H9 (cell line): Measurements from ENCODE around the gene CSTPP1. TPM values are rescaled to one million over a fixed set of nuclear protein-coding genes. Genes with fewer than 3 reads are reported as not detected.

Experiments used
- DNase-seq: peaks from one replicate; pipeline ENCODE4 v3.0.0-alpha.2; 2017
- H2AFZ ChIP-seq: one replicate; pipeline ENCODE4 v1.6.1; 2013; ENCODE audit warnings: mild to moderate bottlenecking, low read length, control low read depth, moderate library complexity
- H2AK5ac ChIP-seq: 2 replicates; pipeline ENCODE4 v1.6.1; 2013; ENCODE audit warnings: low read length, control low read depth, mixed read lengths; ENCODE audit not compliant: insufficient read length
- H2BK120ac ChIP-seq: one replicate; pipeline ENCODE4 v1.6.1; 2013; ENCODE audit warnings: low read depth, mild to moderate bottlenecking, low read length, control low read depth, inconsistent platforms; ENCODE audit not compliant: poor library complexity, severe bottlenecking
- H2BK12ac ChIP-seq: 2 replicates; pipeline ENCODE4 v1.6.1; 2013; ENCODE audit warnings: low read length, control low read depth, mixed read lengths, low read depth; ENCODE audit not compliant: insufficient read length
- H2BK15ac ChIP-seq: 2 replicates; pipeline ENCODE4 v1.6.1; 2013; ENCODE audit warnings: low read depth, low read length, control low read depth
- H2BK20ac ChIP-seq: one replicate; pipeline ENCODE4 v1.6.1; 2013; ENCODE audit warnings: low read depth, mild to moderate bottlenecking, low read length, control low read depth, inconsistent platforms; ENCODE audit not compliant: poor library complexity, severe bottlenecking
- H2BK5ac ChIP-seq: 2 replicates; pipeline ENCODE4 v1.6.1; 2013; ENCODE audit warnings: low read length, control low read depth, mixed read lengths; ENCODE audit not compliant: insufficient read length
- H3K14ac ChIP-seq: 2 replicates; pipeline ENCODE4 v1.6.1; 2013; ENCODE audit warnings: low read length, control low read depth; ENCODE audit not compliant: insufficient read depth
- H3K18ac ChIP-seq: 2 replicates; pipeline ENCODE4 v1.6.1; 2013; ENCODE audit warnings: low read depth, mild to moderate bottlenecking, mixed read lengths, low read length, control low read depth; ENCODE audit not compliant: insufficient read length
- H3K23ac ChIP-seq: 2 replicates; pipeline ENCODE4 v1.6.1; 2013; ENCODE audit warnings: low read length, control low read depth, mixed read lengths, low read depth; ENCODE audit not compliant: insufficient read length
- H3K23me2 ChIP-seq: 2 replicates; pipeline ENCODE4 v1.6.1; 2013; ENCODE audit warnings: low read depth, mild to moderate bottlenecking, mixed read lengths, low read length, control low read depth; ENCODE audit not compliant: insufficient read length, poor library complexity, severe bottlenecking
- H3K27ac ChIP-seq: 2 replicates; pipeline ENCODE4 v1.5.1; 2013; ENCODE audit warnings: low read length, control low read depth, mixed read lengths, low read depth; ENCODE audit not compliant: insufficient read length
- H3K27me3 ChIP-seq: 2 replicates; pipeline ENCODE4 v1.6.1; 2013; ENCODE audit warnings: low read length, control low read depth, inconsistent platforms; ENCODE audit not compliant: insufficient read depth
- H3K4ac ChIP-seq: 2 replicates; pipeline ENCODE4 v1.6.1; 2013; ENCODE audit warnings: low read depth, mild to moderate bottlenecking, control low read depth, inconsistent platforms, low read length, moderate library complexity
- H3K4me1 ChIP-seq: 2 replicates; pipeline ENCODE4 v1.6.1; 2013; ENCODE audit warnings: low read length, control low read depth, inconsistent platforms; ENCODE audit not compliant: insufficient read depth
- H3K4me2 ChIP-seq: 2 replicates; pipeline ENCODE4 v1.6.1; 2013; ENCODE audit warnings: low read length, control low read depth, mixed read lengths; ENCODE audit not compliant: insufficient read length, insufficient read depth
- H3K56ac ChIP-seq: 2 replicates; pipeline ENCODE4 v1.6.1; 2013; ENCODE audit warnings: low read depth, mild to moderate bottlenecking, mixed read lengths, low read length, control low read depth; ENCODE audit not compliant: insufficient read length
- H3K79me1 ChIP-seq: 2 replicates; pipeline ENCODE4 v1.6.1; 2013; ENCODE audit warnings: low read depth, mild to moderate bottlenecking, moderate library complexity, low read length, control low read depth, inconsistent platforms; ENCODE audit not compliant: insufficient read depth, poor library complexity, severe bottlenecking
- H3K79me2 ChIP-seq: 2 replicates; pipeline ENCODE4 v1.6.1; 2013; ENCODE audit warnings: low read length, control low read depth, inconsistent platforms; ENCODE audit not compliant: insufficient read depth
- H3K9ac ChIP-seq: 2 replicates; pipeline ENCODE4 v1.6.1; 2013; ENCODE audit warnings: low read length, control low read depth, mixed read lengths; ENCODE audit not compliant: insufficient read length; ENCODE audit errors: extremely low read depth
- H3K9me3 ChIP-seq: one replicate; pipeline ENCODE4 v1.6.1; 2013; ENCODE audit warnings: low read depth, low read length, inconsistent platforms; ENCODE audit not compliant: control insufficient read depth
- H3T11ph ChIP-seq: one replicate; pipeline ENCODE4 v1.6.1; 2013; ENCODE audit warnings: mild to moderate bottlenecking, low read length, control low read depth, inconsistent platforms
- H4K20me1 ChIP-seq: one replicate; pipeline ENCODE4 v1.6.1; 2013; ENCODE audit not compliant: control insufficient read depth, insufficient read length, insufficient read depth
- H4K5ac ChIP-seq: 2 replicates; pipeline ENCODE4 v1.6.1; 2013; ENCODE audit warnings: low read depth, mild to moderate bottlenecking, mixed read lengths, low read length, control low read depth; ENCODE audit not compliant: insufficient read length
- H4K8ac ChIP-seq: replicated peaks from 2 replicates; pipeline ENCODE4 v1.6.1; 2013; ENCODE audit warnings: low read length, control low read depth, mixed read lengths, low read depth; ENCODE audit not compliant: insufficient read length
- H4K91ac ChIP-seq: 2 replicates; pipeline ENCODE4 v1.6.1; 2013; ENCODE audit warnings: low read depth, mild to moderate bottlenecking, moderate library complexity, mixed read lengths, low read length, control low read depth; ENCODE audit not compliant: insufficient read length
- H3K27ac Mint-ChIP-seq, 3 experiments: 2 replicates in 2 of 3; 3 replicates in 1 of 3; pipeline ENCODE4 v1.8.0; 2020 to 2021; ENCODE audit warnings: mixed read lengths in 3 of 3, mild to moderate bottlenecking in 1 of 3, moderate library complexity in 1 of 3
- H3K27me3 Mint-ChIP-seq: 2 replicates; pipeline ENCODE4 v1.8.0; 2021; ENCODE audit warnings: low read depth, mild to moderate bottlenecking, moderate library complexity, mixed read lengths
- H3K36me3 Mint-ChIP-seq, 3 experiments: 2 replicates in 2 of 3; 3 replicates in 1 of 3; pipeline ENCODE4 v1.8.0; 2020 to 2021; ENCODE audit warnings: low read depth in 3 of 3, mixed read lengths in 3 of 3; ENCODE audit not compliant: insufficient read depth in 1 of 3
- H3K4me1 Mint-ChIP-seq, 2 experiments: 2 replicates each; pipeline ENCODE4 v1.8.0; 2020; ENCODE audit warnings: mixed read lengths in 2 of 2
- H3K4me3 Mint-ChIP-seq, 2 experiments: 2 replicates in 1 of 2; 3 replicates in 1 of 2; pipeline ENCODE4 v1.8.0; 2020 to 2021; ENCODE audit warnings: mild to moderate bottlenecking in 2 of 2, mixed read lengths in 2 of 2, moderate library complexity in 1 of 2
- H3K9me3 Mint-ChIP-seq, 2 experiments: 2 replicates in 1 of 2; 3 replicates in 1 of 2; pipeline ENCODE4 v1.8.0; 2020; ENCODE audit warnings: mild to moderate bottlenecking in 2 of 2, mixed read lengths in 2 of 2, moderate library complexity in 1 of 2
- WGBS: extraction: QIAGEN DNeasy Blood & Tissue Kit; methylation state at CpG from one replicate; pipeline ENCODE4 v1.1.7; 2013; ENCODE audit warnings: missing lambda C conversion rate, low lambda C conversion rate, mixed read lengths; ENCODE audit not compliant: insufficient read length; ENCODE audit errors: extremely low coverage; 5-methylcytosine and 5-hydroxymethylcytosine counted together
- total RNA-seq: library from RNA; stranded (reverse); gene quantifications from 2 replicates; pipeline ENCODE4 v1.2.1, GENCODE V29; 2021
- TF ChIP-seq, protein P1 (sequence below): fragments of 200-600 bp; sonication (generic); conservative IDR thresholded peaks from 3 replicates; pipeline ENCODE4 v1.8.0; 2021; ENCODE audit warnings: antibody characterized with exemption, mild to moderate bottlenecking

Gene CSTPP1
- total RNA-seq, 1 experiment from 2014 or later = 21.2 TPM

DNA sequence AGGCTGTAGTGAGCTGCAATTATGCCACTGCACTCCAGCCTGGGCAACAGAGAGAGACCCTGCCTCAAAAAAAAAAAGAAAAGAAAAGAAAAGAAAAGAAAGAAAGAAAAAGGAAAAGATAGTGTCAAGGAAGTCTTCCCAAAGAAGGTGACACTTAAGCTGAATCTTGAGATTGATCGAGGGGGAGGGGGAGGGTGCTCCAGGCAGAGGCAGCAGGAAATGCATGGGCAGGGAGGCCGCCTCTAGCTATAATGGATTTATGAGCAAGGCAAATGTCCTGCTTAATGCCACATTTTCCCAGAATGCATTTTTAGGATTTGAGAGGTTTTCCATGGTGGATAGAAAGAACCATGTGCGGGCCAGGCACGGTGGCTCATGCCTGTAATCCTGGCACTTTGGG lies 264.5 kb downstream of the CSTPP1 start:
- H3K9ac ChIP-seq = no peak overlapping the region
- no peak overlapping the region for H3K4me3 Mint-ChIP-seq
- DNase-seq = no peak
- H2BK12ac ChIP-seq = no peak overlapping the region
- no peak overlapping the region for H3K56ac ChIP-seq
- no peak overlapping the region for H3K18ac ChIP-seq
- no peak overlapping the region for H2BK20ac ChIP-seq
- no peak overlapping the region for H2BK15ac ChIP-seq
- H3K9me3 ChIP-seq = no peaks in the 10 kb centered on the region
- no peak overlapping the region for H4K91ac ChIP-seq
- no peak overlapping the region for H3K23ac ChIP-seq
- H3K4me1 ChIP-seq = no peaks in the 10 kb centered on the region; the same call in 1 of the 2 replicates
- H4K20me1 ChIP-seq = no peaks in the 10 kb centered on the region
- H3K79me2 ChIP-seq = no peaks in the 10 kb centered on the region
- no peak overlapping the region for H3K14ac ChIP-seq
- H3K4me1 Mint-ChIP-seq = peaks cover 8 to 9% of the 10 kb centered on the region in 2 experiments
- no peak overlapping the region for H3K27ac ChIP-seq
- WGBS = no CpG with 5 or more reads among the region's 4 CpGs
- H2AK5ac ChIP-seq = no peak overlapping the region
- no peak overlapping the region for H2AFZ ChIP-seq
- H2BK5ac ChIP-seq = no peak overlapping the region
- no peak overlapping the region for H3K4ac ChIP-seq
- H3K23me2 ChIP-seq = no peaks in the 10 kb centered on the region
- no peak overlapping the region for H4K8ac ChIP-seq
- H3K27me3 ChIP-seq = no peaks in the 10 kb centered on the region
- no peak overlapping the region for H2BK120ac ChIP-seq
- no peak overlapping the region for H4K5ac ChIP-seq
- TF ChIP-seq, protein P1, sequence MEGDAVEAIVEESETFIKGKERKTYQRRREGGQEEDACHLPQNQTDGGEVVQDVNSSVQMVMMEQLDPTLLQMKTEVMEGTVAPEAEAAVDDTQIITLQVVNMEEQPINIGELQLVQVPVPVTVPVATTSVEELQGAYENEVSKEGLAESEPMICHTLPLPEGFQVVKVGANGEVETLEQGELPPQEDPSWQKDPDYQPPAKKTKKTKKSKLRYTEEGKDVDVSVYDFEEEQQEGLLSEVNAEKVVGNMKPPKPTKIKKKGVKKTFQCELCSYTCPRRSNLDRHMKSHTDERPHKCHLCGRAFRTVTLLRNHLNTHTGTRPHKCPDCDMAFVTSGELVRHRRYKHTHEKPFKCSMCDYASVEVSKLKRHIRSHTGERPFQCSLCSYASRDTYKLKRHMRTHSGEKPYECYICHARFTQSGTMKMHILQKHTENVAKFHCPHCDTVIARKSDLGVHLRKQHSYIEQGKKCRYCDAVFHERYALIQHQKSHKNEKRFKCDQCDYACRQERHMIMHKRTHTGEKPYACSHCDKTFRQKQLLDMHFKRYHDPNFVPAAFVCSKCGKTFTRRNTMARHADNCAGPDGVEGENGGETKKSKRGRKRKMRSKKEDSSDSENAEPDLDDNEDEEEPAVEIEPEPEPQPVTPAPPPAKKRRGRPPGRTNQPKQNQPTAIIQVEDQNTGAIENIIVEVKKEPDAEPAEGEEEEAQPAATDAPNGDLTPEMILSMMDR = no peak
- H3K79me1 ChIP-seq = no peaks in the 10 kb centered on the region
- H3T11ph ChIP-seq = no peak overlapping the region
- no peaks in the 10 kb centered on the region for H3K36me3 Mint-ChIP-seq
- no peaks in the 10 kb centered on the region for H3K9me3 Mint-ChIP-seq
- no peak overlapping the region; a peak in 1 of 7 replicates for H3K27ac Mint-ChIP-seq
- no peak overlapping the region for H3K4me2 ChIP-seq
- H3K27me3 Mint-ChIP-seq = no peaks in the 10 kb centered on the region; the same call in none of the 2 replicates
